ENCODE results near the gene KCNT1.

KCNT1 gene

GRCh38 chr9:135673941-135674340 lies 28.0 kb upstream of the KCNT1 start:
- DNase-seq (ENCODE audit: low read depth), result no peak

- DNase-seq (ENCODE audit: low read depth), result no peak
These were observed 27.0 kb upstream of the KCNT1 start for GRCh38 chr9:135674977-135675376.

GRCh38 chr9:135676891-135677290 lies 25.1 kb upstream of the KCNT1 start:
- DNase-seq (ENCODE audit: low read depth), result no peak

- no peak for DNase-seq (ENCODE audit: low read depth)
These were observed 24.3 kb upstream of the KCNT1 start for GRCh38 chr9:135677641-135678168.

- no peak for DNase-seq (ENCODE audit: low read depth)
These were observed 23.6 kb upstream of the KCNT1 start for GRCh38 chr9:135678236-135679017.

- peak; percentile 9 for DNase-seq (ENCODE audit: low read depth)
These were observed 21.9 kb upstream of the KCNT1 start for GRCh38 chr9:135680056-135680455.

GRCh38 chr9:135681161-135681560 lies 20.8 kb upstream of the KCNT1 start:
- no peak for DNase-seq (ENCODE audit: low read depth)

GRCh38 chr9:135683401-135684034 lies 18.5 kb upstream of the KCNT1 start:
- no peak for DNase-seq (ENCODE audit: low read depth)

- no peak for DNase-seq (ENCODE audit: low read depth)
These were observed 17.3 kb upstream of the KCNT1 start for GRCh38 chr9:135684691-135685090.

GRCh38 chr9:135687216-135687615 lies 14.8 kb upstream of the KCNT1 start:
- DNase-seq (ENCODE audit: low read depth), result no peak

- DNase-seq (ENCODE audit: low read depth), result no peak
These were observed 13.0 kb upstream of the KCNT1 start for GRCh38 chr9:135689011-135689410.

GRCh38 chr9:135690836-135691570 lies 11.0 kb upstream of the KCNT1 start:
- DNase-seq (ENCODE audit: low read depth), result no peak

GRCh38 chr9:135692410-135692809 lies 9.6 kb upstream of the KCNT1 start:
- no peak for DNase-seq (ENCODE audit: low read depth)

GRCh38 chr9:135693265-135693664 lies 8.7 kb upstream of the KCNT1 start:
- DNase-seq (ENCODE audit: low read depth), result no peak

- DNase-seq (ENCODE audit: low read depth), result no peak
These were observed 8.2 kb upstream of the KCNT1 start for GRCh38 chr9:135693771-135694170.

- no peak for DNase-seq (ENCODE audit: low read depth)
These were observed 7.6 kb upstream of the KCNT1 start for GRCh38 chr9:135694414-135694813.

GRCh38 chr9:135695036-135695435 lies 6.9 kb upstream of the KCNT1 start:
- DNase-seq (ENCODE audit: low read depth), result no peak

- DNase-seq (ENCODE audit: low read depth), result no peak
These were observed 6.3 kb upstream of the KCNT1 start for GRCh38 chr9:135695642-135696041.

- DNase-seq (ENCODE audit: low read depth), result no peak
These were observed 5.5 kb upstream of the KCNT1 start for GRCh38 chr9:135696446-135696845.

- no peak for DNase-seq (ENCODE audit: low read depth)
These were observed 4.8 kb upstream of the KCNT1 start for GRCh38 chr9:135697226-135697625.

- DNase-seq (ENCODE audit: low read depth), result no peak
These were observed 3.7 kb upstream of the KCNT1 start for GRCh38 chr9:135698236-135698635.

GRCh38 chr9:135698767-135699166 lies 3.2 kb upstream of the KCNT1 start:
- DNase-seq (ENCODE audit: low read depth), result no peak

- no peak for DNase-seq (ENCODE audit: low read depth)
These were observed 2.5 kb upstream of the KCNT1 start, which contains the start of gene SOHLH1 for GRCh38 chr9:135699440-135699839. SOHLH1 (minus strand) TSS chr9:135699481; CDS start chr9:135699467, 14 bp downstream.

Data from ELR (cell line).